ENCODE data around the gene XPR1.

The XPR1 gene

GRCh38 chr1:180919183-180919700 is 287.4 kb downstream of the XPR1 start:
- no peak for DNase-seq

- no peak for DNase-seq
These were observed 288.4 kb downstream of the XPR1 start for GRCh38 chr1:180920193-180920592.

DNA sequence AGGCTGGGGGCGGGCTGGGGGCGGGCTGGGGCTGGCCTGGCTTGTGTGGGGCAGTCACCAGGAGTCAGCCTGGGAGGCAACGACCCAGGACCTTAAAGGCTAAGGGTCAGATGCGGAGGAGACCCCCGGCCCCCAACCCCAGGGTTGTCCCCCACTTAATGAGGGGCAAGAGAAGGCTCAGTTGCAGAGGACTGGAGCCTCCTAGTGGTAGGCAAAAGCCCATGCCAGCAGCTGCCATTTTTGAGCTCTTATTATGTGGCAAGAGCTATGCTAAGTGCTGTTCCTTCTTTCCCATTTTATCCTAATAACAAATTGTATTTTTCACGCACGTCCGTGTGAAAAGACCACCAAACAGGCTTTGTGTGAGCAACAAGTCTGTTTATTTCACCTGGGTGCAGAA is 288.9 kb downstream of the XPR1 start:
- DNase-seq: no peak

DNA sequence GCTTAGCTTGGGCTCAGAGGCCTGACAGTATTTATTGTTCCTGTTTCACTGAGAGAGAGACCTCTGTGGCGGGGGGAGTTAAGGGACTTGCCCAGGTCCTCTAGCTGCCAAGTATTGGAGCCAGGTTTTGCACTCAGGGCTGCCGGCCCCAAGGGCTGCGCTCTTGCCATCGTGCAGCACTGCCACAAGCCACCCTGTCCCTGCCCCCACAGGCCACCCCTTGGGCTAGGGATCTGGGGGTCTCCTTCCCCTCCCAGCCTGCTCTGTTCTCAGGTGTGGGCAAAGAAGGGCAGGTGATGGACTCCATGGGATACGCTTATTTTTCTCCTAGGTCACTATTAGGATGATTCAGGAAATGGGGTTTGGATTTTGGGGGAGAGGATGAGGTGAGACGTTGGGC is 289.6 kb downstream of the XPR1 start:
- DNase-seq: no peak

DNA sequence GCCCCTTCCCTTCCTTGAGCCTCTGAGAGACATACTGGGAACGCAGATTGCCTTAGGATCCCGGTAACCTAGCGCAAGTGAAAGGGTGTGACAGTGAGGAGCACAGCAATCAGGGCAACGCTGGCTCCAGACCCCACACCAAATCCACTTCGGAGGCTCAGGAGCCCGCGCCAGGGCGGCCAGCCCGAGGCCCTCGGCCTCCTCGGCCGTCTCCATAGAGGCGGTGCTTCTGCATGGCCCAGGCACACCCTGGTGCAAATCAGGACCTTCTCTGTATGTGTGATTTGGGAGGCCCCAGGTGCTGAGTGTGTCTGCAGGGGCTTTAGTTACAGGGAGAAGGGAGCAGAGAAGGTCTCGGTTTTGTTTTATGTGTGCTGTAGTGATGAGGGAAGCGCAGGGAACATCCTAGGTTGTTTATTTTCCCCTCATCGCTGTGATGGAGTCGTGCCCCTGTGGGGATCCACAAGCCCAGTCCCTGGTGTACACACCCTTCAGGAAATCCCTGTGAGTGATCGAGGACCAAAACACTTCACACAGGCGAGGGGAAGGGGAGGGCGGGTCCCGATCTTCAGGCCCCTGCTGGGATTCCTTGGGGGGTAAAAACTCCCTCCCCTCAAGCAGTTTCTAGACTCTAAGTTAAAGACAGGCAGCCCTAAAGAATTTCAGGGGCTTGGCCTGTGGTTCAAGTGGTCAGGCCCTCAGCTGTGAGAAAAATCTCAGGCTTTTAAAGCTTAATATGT is 290.2 kb downstream of the XPR1 start:
- DNase-seq: no peak

- DNase-seq: no peak
These were observed 290.8 kb downstream of the XPR1 start for GRCh38 chr1:180922631-180923015.

DNA sequence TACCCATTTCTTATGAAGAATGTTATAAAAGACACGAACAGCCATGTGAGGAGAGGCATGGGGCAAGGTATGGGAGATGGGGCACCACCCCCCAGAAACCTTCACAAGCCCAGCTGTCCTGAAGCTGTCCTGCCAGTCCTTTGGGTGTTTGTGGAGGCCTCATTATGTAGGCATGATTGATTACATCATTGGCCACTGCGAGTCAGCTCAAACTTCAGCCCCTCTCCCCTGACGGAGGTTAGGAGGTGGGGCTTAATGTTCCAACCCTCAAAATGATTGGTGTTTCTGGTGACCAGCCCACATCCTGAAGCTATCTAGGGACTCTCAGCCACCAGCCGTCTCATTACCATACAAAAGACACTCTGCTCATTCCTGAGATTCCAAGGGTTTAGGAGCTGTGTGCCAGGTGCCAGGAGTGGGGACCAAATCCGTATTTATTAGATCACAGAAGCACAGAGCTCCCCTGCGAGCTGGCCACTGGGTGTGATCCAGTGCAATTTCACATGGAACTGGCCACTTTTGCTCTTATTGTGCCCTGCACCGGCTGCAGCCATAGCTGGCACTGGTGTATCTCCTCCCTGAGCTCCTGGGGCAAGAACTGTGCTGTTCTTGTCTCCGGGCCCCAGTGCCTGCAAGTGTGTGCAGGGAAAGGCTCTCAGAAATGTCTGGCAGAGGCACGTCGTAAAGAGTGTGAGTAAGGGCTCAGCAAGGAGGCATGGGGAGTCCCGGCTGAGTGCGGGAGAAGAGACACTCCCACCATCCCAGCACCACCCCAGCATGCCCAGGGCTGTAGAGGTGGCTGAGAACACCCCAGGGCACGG is 291.4 kb downstream of the XPR1 start:
- no peak for DNase-seq

DNA sequence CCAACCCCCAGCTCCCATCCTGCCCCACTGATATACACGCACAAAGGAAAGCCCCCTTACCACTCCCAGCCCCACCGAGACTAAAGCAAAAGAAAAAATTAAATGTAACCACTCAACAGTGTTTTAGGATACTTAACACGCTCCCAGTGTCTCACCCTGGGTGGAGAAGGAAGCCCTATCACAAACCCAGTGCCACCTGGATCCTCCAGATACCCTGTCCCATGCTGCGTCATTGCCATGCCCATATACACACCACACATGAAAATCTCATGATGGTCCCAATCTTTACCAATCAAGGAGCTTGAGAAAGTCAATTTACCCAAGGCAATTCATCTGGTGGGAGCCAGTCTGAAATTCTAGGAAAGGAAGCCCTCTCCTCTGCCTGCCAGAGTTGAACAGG is 292.1 kb downstream of the XPR1 start:
- DNase-seq: no peak

GRCh38 chr1:180924939-180925338 is 293.1 kb downstream of the XPR1 start:
- no peak for DNase-seq

DNA sequence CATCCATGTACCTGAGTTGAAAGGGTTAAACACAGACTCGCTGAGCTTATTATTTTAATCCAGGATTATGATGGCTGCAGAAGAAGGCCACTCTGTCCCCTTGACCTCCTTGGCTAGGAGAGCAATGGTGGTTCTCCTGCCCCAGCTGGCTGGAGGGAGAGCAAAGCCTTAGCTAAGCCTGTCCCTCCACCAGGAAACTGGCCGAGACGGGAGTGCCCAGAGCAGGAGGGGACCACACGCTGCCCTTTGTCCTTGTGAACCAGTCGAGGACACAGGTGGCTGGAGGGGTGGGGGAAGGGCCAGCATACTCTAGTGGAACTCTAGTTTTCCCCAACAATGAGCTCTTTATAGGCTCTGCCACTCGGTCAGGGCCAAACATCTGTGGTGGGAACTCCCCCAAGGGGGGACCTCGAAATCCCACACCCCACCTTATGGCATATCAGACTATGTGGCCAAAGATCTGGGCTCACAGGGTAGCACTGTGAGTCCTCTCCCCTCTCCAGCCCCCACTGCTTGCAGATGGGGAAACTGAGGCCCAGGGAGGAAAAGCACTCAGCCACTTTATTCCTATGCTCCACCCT is 293.7 kb downstream of the XPR1 start:
- no peak for DNase-seq

GRCh38 chr1:180926164-180926981 is 294.6 kb downstream of the XPR1 start:
- DNase-seq: no peak

GRCh38 chr1:180927348-180927747 is 295.5 kb downstream of the XPR1 start:
- DNase-seq: no peak

DNA sequence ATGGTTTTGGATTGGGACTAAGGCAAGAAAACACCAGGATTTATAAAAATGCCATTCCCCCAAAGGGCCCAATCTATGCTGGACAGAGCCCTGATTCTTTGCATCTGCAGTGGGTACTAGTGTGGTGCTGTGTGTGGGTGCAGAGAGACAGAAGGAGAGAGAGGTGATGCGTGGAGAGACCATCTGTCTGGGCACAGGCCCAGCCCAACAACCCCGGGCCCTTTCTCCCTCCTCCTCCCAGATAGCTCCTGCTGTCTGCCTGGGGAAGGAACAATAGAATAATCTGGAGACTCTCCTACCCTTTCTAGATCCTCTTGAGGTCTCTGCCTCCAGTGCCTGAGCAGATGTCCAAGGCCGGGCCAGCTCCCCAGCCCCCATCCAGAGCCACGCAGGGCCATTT is 296.0 kb downstream of the XPR1 start:
- no peak for DNase-seq

GRCh38 chr1:180928331-180929230 is 296.8 kb downstream of the XPR1 start:
- no peak for DNase-seq

GRCh38 chr1:180929389-180929788 is 297.6 kb downstream of the XPR1 start:
- DNase-seq: no peak

DNA sequence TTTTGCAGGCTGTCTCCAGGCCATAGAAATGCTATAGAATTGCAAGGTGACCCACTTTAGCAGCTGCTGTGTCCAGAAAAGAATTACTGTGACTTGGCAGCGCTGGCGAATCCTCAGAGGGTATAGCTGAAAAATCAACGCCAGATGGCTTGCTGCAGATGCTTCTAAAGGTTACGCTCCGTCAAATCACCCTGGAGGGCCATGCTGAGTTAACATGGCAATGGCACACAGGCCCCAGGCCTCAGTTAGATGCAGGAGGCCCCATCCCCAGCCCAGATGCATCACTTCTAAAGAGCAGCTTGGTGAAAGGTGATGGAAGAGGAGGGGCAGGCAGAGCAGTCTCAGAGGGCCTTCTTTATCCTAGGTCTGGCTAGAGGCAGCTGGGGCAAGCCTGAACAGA is 298.9 kb downstream of the XPR1 start:
- DNase-seq: no peak

DNA sequence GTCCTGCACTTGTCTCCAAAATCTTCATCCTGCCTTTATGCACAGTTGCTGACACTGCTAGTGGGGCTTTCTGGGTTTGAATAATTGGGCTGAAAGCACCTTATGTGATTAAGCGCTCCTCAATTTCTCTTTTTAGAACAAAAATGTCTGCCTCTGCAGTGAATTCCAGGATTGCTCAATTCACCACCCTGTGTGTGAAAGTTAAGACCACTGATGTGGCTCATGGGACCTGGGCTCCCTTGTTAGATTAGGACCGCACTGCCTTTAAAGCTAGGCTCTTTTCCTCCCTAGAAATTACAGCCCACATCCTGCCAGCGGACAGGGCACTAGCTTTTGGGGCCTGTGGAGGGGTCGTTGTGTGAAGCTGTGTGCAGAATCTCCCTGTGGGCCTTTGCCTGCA is 299.7 kb downstream of the XPR1 start:
- no peak for DNase-seq

DNA sequence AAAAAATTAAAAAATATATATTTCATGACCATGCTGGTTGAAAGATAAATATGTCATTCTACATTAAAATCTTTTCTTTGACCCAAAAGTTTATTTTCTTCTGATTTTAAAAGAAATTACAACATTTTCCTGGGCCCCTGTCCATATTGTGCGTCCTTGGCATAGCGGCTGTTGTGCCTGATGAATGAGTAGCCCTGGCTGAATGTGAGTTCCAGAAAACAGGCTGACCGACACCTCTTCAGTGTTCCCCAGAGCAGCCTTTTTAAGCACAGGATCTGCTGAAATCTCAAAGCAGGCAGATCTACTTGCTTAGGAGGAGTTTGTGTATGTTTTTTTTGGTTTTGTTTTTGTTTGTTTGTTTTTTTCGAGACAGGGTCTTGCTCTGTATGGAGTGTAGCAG is 300.6 kb downstream of the XPR1 start:
- DNase-seq: no peak

DNA sequence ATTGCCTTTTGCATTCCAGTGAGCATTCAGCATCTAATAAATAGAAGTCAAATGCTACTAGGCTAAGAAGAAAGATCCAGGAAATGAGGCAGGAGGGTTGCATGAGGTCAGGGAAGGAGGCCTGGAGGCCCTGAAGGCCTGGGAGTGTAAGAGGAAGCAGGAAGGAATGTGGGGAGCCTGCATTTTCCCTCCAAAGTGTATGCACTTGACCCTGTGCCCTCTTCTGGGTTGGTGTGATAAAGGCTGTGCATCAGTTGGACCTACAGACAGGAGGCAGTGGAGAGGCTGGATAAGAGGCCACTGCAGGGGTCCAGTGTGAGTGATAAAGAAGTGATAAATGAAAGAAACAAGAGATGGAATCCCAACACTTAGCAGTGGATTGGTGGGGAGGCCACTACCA is 301.3 kb downstream of the XPR1 start:
- no peak for DNase-seq

DNA sequence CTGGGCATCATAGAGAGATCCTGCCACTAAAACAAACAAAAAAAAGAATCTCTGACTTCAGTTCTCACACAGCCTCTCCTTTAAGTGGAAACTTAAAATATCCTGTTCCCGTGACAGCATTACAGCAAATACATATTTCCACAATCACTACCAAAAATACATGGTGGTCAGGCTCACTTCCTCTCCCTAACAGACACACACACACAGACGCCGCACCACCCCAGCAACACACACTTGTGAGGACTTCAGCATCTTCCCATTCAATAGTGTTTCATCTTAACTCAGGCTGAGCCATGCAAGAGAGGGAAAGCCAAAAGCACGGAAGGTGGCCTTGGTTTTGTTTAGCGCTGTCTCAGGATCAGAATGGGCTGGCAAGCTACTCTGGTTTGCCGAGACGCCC is 302.7 kb downstream of the XPR1 start:
- DNase-seq: no peak

- DNase-seq: no peak
These were observed 303.7 kb downstream of the XPR1 start for GRCh38 chr1:180935326-180936109.
